Activated CD4-positive, alpha-beta T cell treated with anti-CD3 and anti-CD28 coated beads for 24 hours (primary cell): ENCODE data around the gene IDH3A.

ENCODE experiments used
- DNase-seq, 2 donors: peaks; one replicate each; pipeline ENCODE4 v3.0.0-alpha.2; 2020; ENCODE audit warnings: low read depth in 2 of 2

The IDH3A gene

GRCh38 chr15:78203346-78204225 lies 54.4 kb downstream of the IDH3A start:
- DNase-seq = no peak

DNA sequence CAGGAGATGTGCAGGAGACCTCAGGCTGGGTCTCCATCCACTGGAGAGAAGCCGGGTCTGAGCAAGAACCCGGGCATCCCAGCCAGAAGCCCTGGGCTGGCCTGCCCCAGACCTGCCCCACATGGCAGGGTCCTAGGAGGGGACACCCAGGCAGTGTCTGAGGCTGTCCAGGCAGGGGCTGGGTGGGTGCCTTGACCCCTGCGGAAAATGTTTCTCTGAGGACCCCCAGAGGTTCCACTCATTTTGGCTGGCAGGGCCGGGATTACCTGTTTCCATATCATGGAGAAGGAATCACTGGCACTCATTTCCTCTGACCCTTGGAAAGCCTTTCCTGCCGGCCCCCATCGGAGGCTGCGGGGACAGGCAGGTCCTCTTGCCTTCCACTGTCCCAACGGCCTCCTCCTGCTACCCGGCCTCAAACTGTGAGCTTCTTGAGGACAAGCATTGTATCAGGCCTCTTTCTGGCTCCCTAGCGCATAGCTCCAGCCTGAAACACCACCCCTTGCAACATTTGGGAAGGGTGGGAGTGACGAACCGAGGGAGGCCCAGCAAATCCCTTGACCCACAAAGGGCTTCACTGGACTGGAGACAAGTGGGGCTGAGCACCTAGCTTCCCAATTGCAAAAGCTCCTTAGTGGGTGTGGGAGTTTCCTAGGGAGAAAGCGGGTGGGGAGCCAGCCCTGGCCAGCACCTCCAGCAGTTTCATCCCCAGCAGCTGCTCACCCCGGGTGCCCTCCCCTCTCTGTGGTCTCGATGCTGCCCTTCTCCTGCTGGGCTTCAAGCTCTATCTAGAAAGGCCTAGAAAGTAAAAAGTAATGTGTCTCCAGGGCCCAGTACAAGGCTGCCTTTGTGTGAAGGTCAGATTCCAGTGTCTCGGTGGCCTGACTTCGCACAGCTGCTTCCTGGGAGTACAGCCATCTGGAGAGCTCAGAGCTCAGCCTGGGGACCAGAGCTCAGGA lies 55.5 kb downstream of the IDH3A start:
- DNase-seq = no peak

GRCh38 chr15:78205337-78205736 lies 56.2 kb downstream of the IDH3A start:
- no peak for DNase-seq

GRCh38 chr15:78205856-78206255 lies 56.7 kb downstream of the IDH3A start:
- no peak for DNase-seq

GRCh38 chr15:78206326-78207109 lies 57.4 kb downstream of the IDH3A start:
- no peak for DNase-seq

GRCh38 chr15:78207110-78207458 lies 57.9 kb downstream of the IDH3A start:
- DNase-seq = no peak

DNA sequence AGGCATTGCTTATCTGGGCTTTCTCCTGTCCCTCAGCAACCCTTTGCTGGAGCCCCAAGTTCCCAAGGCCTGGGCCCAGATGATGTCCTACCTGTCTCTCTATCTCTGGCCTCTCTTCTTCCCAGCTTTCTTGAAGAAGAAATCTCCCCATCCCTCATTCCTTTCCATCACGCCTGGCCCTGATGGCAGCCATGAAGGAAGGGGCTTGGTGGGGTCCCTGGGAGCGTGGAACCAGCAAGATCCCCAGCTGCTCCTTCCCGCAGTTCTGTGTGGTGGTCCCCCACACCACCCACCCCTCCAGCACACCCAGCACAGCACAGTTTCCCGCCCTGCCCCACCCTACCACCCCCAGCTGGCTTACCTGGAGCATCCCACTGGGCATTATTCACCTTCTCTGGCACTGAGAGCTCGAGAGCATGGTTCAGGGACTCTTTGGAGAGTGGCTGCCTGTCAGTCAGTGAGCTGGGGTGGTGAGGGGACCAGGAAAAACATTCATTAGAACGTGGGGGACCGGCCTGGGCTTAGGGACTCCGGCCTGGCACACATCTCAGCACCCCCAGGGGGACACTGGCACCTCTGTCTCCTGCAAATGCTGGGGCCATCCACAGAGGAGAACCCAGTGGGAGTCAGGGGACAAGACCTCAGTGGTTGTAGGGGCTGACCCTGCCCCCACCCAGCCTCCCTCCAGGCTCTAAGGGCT lies 58.6 kb downstream of the IDH3A start:
- no peak for DNase-seq

GRCh38 chr15:78208341-78208844 lies 59.2 kb downstream of the IDH3A start:
- DNase-seq = no peak

DNA sequence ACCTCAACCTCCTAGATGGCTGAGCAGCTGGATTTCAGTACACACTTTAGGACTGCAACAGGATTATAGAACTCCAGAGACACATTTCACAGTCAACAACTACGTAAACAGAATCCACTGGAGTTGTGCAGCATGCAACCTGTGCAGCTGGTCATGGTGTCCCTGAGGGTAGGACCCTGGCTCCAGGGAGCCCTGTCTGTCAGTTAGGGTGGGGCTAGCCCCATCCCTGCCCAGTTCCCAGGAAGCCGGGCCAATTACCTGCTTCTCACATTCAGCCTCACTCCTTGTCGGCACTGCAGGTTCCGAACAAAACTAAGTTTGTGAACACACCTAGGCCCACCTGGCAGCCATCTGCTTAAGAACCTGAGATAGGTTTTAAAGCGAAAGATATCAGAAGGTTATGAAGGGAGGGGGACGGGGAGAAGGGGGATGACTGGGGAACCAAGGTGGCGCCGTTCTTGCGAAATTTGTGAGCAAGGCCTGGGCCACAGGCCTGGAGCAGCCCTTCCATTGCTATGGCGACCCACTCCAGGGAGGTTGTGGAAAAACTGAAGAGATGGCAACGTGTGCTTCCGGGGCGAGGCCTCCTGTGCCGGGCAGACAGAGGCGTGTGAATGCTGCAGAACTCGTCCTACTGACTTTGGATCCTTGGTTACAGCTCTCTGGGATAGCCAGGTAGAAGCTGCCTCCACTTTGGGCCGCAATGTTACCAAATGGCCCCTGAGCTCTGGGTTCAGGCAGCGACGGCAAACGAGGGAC lies 59.9 kb downstream of the IDH3A start:
- DNase-seq = no peak

- no peak for DNase-seq
Measured at GRCh38 chr15:78209646-78210348, 60.6 kb downstream of the IDH3A start.

- no peak for DNase-seq
Measured at GRCh38 chr15:78210349-78210717, 61.2 kb downstream of the IDH3A start.

DNA sequence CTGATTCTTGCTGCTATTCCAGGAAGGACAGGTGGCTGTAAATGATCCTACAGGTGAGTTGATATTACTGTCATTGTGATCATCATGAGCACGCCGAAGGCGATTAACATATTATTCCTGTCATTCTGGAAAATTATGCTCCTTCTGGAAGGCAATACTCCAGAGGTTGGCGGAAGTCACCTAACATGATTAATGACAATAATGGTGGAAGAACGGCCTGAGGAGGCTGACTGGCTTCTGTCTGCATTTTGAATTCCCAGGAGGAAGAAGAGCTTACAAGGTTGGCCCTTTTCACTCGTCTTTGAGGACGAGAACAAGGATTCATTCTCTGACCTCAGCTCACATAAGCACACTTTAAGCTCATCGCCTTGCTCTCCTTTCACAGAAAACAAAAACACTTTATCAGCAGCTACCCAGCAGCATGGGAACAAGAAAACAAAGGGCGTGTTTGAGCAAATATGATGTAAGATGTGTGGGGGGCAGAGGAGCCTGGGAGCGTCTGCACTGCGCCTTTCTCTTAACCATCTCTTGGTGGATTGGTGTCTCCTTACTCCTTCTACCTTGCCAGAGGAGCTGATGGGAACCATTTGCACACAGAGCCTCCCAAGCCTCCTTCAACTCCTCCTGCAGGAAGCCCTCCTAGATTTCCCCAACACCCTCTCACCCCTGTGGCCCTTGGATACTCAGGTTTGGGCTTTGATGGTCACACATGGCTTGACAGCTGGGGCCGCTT lies 62.2 kb downstream of the IDH3A start:
- DNase-seq = no peak

DNA sequence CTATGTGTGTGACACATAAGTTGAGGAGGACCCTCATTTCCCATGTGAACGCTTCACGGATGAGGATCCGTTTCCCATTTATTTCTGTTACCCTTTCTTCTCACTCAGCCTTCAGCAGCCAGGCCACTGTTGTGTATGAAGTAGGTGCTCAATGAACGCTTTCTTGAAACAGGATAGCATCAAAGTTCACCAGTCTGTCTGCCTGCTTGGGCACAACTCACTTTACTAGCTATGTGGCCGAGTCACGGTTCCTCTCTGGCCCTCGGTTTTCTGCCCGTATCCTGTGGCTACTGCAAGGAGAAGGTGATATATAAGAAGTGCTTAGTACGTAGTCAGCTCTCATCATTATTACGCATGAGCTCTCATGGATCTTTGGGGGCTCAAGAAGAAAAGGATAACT lies 62.8 kb downstream of the IDH3A start:
- no peak for DNase-seq

DNA sequence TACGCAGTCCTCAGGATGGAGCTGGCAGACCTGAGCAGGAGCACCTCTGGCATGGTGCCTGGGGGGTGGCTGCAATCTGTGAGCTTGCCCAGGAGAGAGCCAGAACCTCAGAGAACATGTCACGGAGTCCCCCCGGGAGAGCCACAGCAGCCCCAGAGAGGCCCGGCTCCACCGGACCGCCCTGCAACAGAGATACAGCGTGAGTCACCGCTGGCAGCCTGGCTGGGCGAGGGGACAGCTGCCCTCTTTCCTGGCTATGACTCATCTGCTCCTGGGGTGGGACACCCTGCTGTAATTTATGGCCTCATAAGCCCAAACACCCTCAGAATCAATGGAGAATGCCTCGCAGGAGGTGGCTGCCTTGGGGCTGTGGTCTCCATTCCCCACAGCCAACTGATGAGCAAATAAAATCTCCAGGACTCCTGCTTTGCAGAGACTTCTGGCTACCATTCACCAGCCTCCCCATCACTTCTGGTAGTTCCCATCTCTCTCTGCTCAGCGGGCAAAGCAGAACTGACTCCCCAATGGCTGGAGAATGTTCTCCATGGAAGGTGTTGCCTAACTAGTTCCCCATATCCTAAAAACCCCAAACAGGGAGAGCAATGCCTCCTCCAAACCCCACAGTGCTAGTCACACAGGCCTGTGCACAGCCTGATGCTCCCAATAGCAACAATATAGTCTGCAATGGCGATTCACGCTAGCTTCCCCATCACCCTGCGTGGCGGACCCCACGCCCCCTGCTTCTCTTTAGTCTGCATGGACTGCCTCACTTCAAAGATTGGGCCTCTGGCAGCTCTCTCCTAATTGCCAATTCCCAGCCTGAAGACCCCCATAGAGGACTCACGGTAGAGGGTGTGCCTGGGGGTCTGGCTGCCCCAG lies 63.6 kb downstream of the IDH3A start:
- DNase-seq = no peak

GRCh38 chr15:78213425-78213750 lies 64.2 kb downstream of the IDH3A start:
- DNase-seq = no peak

GRCh38 chr15:78213956-78214355 lies 64.8 kb downstream of the IDH3A start:
- DNase-seq = no peak

- DNase-seq = no peak
Measured at GRCh38 chr15:78216276-78217104, 67.3 kb downstream of the IDH3A start.
